PC-3 (cell line): ENCODE results near the gene EXOC4. TPM values are rescaled to one million over a fixed set of nuclear protein-coding genes. Genes with fewer than 3 reads are reported as not detected.

ENCODE experiments used
- ATAC-seq: fragments of 200-7000 bp; cut with Tn5 transposase; 2 replicates; pipeline ENCODE4 v1.9.1; 2020; ENCODE audit warnings: mild to moderate bottlenecking, moderate library complexity
- BruUV-seq: library from RNA; stranded (reverse); fragments of 400-500 nt; replicated peaks from 2 replicates; lab custom pipeline; 2021; lab: Mats Ljungman, UMichigan
- CTCF ChIA-PET: fragments of 300-600 bp; sonication (Branson Sonifier 250); formaldehyde crosslinking; loops from one replicate; lab custom pipeline; 2022; ENCODE audit warnings: antibody characterized with exemption; lab: Charles Lee
- POLR2A ChIA-PET: fragments of 300-600 bp; sonication (Branson Sonifier 250); formaldehyde crosslinking; loops from one replicate; lab custom pipeline; 2022; ENCODE audit warnings: antibody characterized with exemption; ENCODE audit not compliant: unreplicated experiment; lab: Charles Lee
- DNase-seq: peaks from one replicate; pipeline ENCODE4 v3.0.0-alpha.2; 2015
- H2AFZ ChIP-seq: fragments of 300-600 bp; sonication (generic); 2 replicates; pipeline ENCODE4 v1.6.0; 2016; ENCODE audit warnings: antibody characterized with exemption, low read length
- H3F3A ChIP-seq: fragments of 300-600 bp; sonication (generic); one replicate; pipeline ENCODE4 v1.6.0; 2017; ENCODE audit warnings: antibody characterized with exemption, low read length, control low read depth, mild to moderate bottlenecking; ENCODE audit not compliant: unreplicated experiment
- H3K27ac ChIP-seq: fragments of 300-600 bp; sonication (generic); 2 replicates; pipeline ENCODE4 v1.5.1; 2016; ENCODE audit warnings: mild to moderate bottlenecking, low read length
- H3K27me3 ChIP-seq: fragments of 300-600 bp; sonication (generic); 2 replicates; pipeline ENCODE4 v1.6.1; 2016; ENCODE audit warnings: low read length, mixed read lengths
- H3K36me3 ChIP-seq: fragments of 300-600 bp; sonication (generic); 2 replicates; pipeline ENCODE4 v1.6.1; 2016; ENCODE audit warnings: low read depth, mixed run types, low read length, mixed read lengths
- H3K4me1 ChIP-seq: fragments of 300-600 bp; sonication (generic); 2 replicates; pipeline ENCODE4 v1.5.1; 2016; ENCODE audit warnings: low read length; ENCODE audit not compliant: insufficient read depth
- H3K4me2 ChIP-seq: fragments of 300-600 bp; sonication (generic); 2 replicates; pipeline ENCODE4 v1.6.0; 2016; ENCODE audit warnings: low read length
- H3K4me3 ChIP-seq: fragments of 300-600 bp; sonication (generic); 2 replicates; pipeline ENCODE4 v1.5.1; 2016; ENCODE audit warnings: mild to moderate bottlenecking, low read length, mixed read lengths
- H3K79me2 ChIP-seq: fragments of 300-600 bp; sonication (generic); 2 replicates; pipeline ENCODE4 v1.6.1; 2017; ENCODE audit warnings: low read length, mixed read lengths
- H3K9ac ChIP-seq: fragments of 300-600 bp; sonication (generic); 2 replicates; pipeline ENCODE4 v1.6.0; 2016; ENCODE audit warnings: mild to moderate bottlenecking, low read length
- H3K9me2 ChIP-seq: fragments of 300-600 bp; sonication (generic); replicated peaks from 2 replicates; pipeline ENCODE4 v1.6.1; 2016; ENCODE audit warnings: mixed run types, low read length, mixed read lengths
- H3K9me3 ChIP-seq: fragments of 300-600 bp; sonication (generic); 2 replicates; pipeline ENCODE4 v1.6.1; 2016; ENCODE audit warnings: low read length, mixed read lengths
- H4K20me1 ChIP-seq: fragments of 300-600 bp; sonication (generic); 2 replicates; pipeline ENCODE4 v1.6.1; 2016; ENCODE audit warnings: low read length, mixed read lengths
- CTCF ChIP-seq: fragments of 300-600 bp; sonication (generic); conservative IDR thresholded peaks from 2 replicates; pipeline ENCODE4 v1.5.1; 2017; ENCODE audit warnings: antibody characterized with exemption, low read depth, mild to moderate bottlenecking, low read length
- EZH2 ChIP-seq: fragments of 300-600 bp; sonication (generic); IDR thresholded peaks from one replicate; pipeline ENCODE4 v1.6.1; 2017; ENCODE audit warnings: antibody characterized with exemption, mild to moderate bottlenecking, low read length; ENCODE audit not compliant: unreplicated experiment
- EZH2phosphoT487 ChIP-seq: fragments of 300-600 bp; sonication (generic); IDR thresholded peaks from 2 replicates; pipeline ENCODE4 v1.6.1; 2018; ENCODE audit warnings: mild to moderate bottlenecking, antibody characterized with exemption, low read length, borderline replicate concordance
- intact Hi-C: fragments of 100-400 bp; cut with micrococcal nuclease; formaldehyde crosslinking; loops from 2 replicates; pipeline ENCODE4 v1.9.0; 2023
- total RNA-seq: library from RNA; depleted of rRNA; stranded (reverse); fragments of >200 nt; gene quantifications from 2 replicates; pipeline ENCODE4 v1.2.3, GENCODE V29; 2014

Gene EXOC4
- total RNA-seq, 1 experiment from 2014 or later: 43.5 TPM

- POLR2A ChIA-PET: no interaction called here
- no TSS peak for BruUV-seq
Observed at GRCh38 chr7:134060874-134061273, 808.0 kb downstream of the EXOC4 start.

GRCh38 chr7:134062460-134062859, 809.6 kb downstream of the EXOC4 start:
- no peaks in the 10 kb centered on the region for H3K36me3 ChIP-seq
- H3K4me2 ChIP-seq: no peak overlapping the region
- H3K9ac ChIP-seq: no peak overlapping the region
- no TSS peak for BruUV-seq
- DNase-seq: no peak
- no peaks in the 10 kb centered on the region for H3K79me2 ChIP-seq
- no peaks in the 10 kb centered on the region for H3F3A ChIP-seq
- no peak overlapping the region for H3K4me3 ChIP-seq
- H3K27me3 ChIP-seq: no peaks in the 10 kb centered on the region
- H4K20me1 ChIP-seq: no peaks in the 10 kb centered on the region
- ChIA-PET POLR2A (interaction anchor here (0.6 kb wide), 1 partner anchor 202 kb away, joined by 4 read pairs; no protein-coding TSS in a partner anchor), CTCF (no interaction called here)
- no peak overlapping the region for H2AFZ ChIP-seq
- ATAC-seq: no peak
- H3K9me3 ChIP-seq: no peaks in the 10 kb centered on the region
- TF ChIP-seq EZH2: no peak
- TF ChIP-seq EZH2phosphoT487: no peak
- no peak for TF ChIP-seq CTCF
- H3K4me1 ChIP-seq: no peaks in the 10 kb centered on the region
- H3K27ac ChIP-seq: no peak overlapping the region
- intact Hi-C loops: no loop called here
- no peaks in the 10 kb centered on the region for H3K9me2 ChIP-seq

More at GRCh38 chr7:134060874-134061273, 808.0 kb downstream of the EXOC4 start:
- H4K20me1 ChIP-seq: no peaks in the 10 kb centered on the region
- intact Hi-C loops: no loop called here
- H3K4me3 ChIP-seq: no peak overlapping the region
- H2AFZ ChIP-seq: no peak overlapping the region
- H3K9me3 ChIP-seq: no peaks in the 10 kb centered on the region
- H3F3A ChIP-seq: no peaks in the 10 kb centered on the region
- H3K27ac ChIP-seq: no peak overlapping the region
- no peak overlapping the region for H3K4me2 ChIP-seq
- DNase-seq (no peak), ATAC-seq (no peak)
- no peaks in the 10 kb centered on the region for H3K79me2 ChIP-seq
- CTCF ChIA-PET: no interaction called here
- no peaks in the 10 kb centered on the region for H3K27me3 ChIP-seq
- H3K9me2 ChIP-seq: no peaks in the 10 kb centered on the region
- no peaks in the 10 kb centered on the region for H3K36me3 ChIP-seq
- H3K9ac ChIP-seq: no peak overlapping the region
- no peak for TF ChIP-seq CTCF
- TF ChIP-seq EZH2phosphoT487: no peak
- TF ChIP-seq EZH2: no peak
- H3K4me1 ChIP-seq: no peaks in the 10 kb centered on the region

GRCh38 chr7:134065415-134065814, 812.5 kb downstream of the EXOC4 start:
- Histone ChIP-seq H3K27ac (no peak overlapping the region), H3K9me2 (no peaks in the 10 kb centered on the region), H3K9me3 (no peaks in the 10 kb centered on the region), H3F3A (no peaks in the 10 kb centered on the region), H3K4me1 (no peaks in the 10 kb centered on the region), H4K20me1 (no peaks in the 10 kb centered on the region), H3K4me2 (no peak overlapping the region), H3K27me3 (no peaks in the 10 kb centered on the region), H3K36me3 (no peaks in the 10 kb centered on the region), H3K9ac (no peak overlapping the region), H2AFZ (no peak overlapping the region), H3K79me2 (no peaks in the 10 kb centered on the region), H3K4me3 (no peak overlapping the region)
- BruUV-seq: no TSS peak
- ATAC-seq: no peak
- no peak for DNase-seq
- TF ChIP-seq EZH2phosphoT487 (no peak), EZH2 (no peak), CTCF (no peak)
- ChIA-PET POLR2A (no interaction called here), CTCF (no interaction called here)
- intact Hi-C loops: no loop called here
